Stimulated activated CD4-positive, alpha-beta T cell treated with anti-CD3 and anti-CD28 coated beads, Interleukin-12 subunit alpha, Interleukin-12 subunit beta, amount 100 ng/mL, for 24 hours (primary cell): ENCODE data around the gene TOMM20.

Experiments used
- DNase-seq, 2 experiments: peaks; one replicate each; pipeline ENCODE4 v3.0.0-alpha.2; 2020; ENCODE audit warnings: low read depth in 2 of 2

The TOMM20 gene

DNA sequence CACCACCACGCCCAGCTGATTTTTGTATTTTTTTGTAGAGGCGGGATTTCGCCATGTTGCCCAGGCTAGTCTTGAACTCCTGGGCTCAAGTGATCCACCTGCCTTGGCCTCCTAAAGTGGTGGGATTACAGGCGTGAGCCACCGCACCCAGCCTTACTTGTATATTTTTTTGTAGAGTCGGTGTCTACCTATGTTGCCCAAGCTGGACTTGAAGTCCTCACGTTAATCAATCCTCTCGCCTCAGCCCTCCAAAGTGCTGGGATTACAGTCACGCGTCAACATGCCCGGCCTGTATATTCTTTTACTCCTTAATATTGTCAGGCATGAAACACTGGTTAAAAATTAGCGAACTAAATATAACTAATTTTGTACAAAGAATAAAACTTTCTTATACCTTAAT, 5.5 kb upstream of the TOMM20 start:
- DNase-seq = no peak

DNA sequence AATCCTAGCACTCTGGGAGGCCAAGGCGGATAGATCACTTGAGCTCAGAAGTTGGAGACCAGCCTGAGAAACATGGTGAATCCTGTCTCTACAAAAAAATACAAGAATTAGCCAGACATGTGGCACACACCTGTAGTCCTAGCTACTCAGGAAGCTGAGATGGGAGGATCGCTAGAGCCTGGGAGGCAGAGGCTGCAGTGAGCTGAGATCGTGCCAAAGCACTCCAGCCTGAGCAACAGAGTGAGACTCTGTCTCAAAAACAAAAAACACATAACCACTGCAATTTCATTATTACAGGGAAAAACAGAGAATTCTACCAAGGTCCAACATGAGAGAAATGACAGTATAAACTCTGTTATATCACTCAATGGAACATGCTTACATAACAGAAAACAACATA, 4.4 kb upstream of the TOMM20 start:
- DNase-seq = no peak

DNA sequence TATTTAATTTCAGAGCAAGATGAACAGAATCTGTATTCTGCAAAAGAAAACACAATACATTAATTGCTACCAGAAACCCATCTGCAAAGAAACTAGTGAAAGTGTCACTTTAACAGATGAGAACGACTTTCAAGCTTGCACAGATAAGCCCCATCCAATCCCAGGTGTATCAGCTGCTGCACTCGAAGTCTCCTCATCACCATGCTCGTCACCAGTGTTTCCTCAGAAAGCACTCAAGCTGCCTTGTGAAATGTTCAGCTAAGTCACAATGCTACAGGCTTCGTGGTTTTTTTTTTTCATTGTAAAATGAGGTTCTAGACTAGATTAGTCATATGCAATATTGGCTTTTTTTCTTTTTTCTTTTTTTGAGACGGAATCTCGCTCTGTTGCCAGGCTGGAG, 3.3 kb upstream of the TOMM20 start:
- DNase-seq = no peak

DNA sequence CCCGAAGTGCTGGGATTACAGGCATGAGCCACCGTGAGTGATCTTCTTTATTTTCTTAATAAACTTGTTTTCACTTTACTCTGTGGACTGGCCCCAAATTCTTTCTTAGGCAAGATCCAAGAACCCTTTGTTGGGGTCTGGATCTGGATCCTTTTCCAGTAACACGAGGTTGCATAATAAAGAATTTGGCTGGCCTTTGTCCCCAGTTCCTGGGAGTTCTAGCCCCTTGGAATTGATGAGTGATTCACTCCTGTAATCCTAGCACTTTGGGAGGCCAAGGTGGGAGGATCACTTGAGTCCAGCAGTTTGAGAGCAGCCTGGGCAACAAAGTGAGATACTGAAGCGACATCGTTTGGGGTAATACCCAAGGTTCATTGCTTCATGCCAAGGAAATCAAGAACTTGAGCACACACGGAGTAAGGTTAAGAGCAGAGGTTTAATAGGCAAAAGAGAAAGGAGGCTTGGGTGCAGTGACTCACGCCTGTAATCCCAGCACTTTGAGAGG, 2.2 kb upstream of the TOMM20 start:
- DNase-seq = no peak

DNA sequence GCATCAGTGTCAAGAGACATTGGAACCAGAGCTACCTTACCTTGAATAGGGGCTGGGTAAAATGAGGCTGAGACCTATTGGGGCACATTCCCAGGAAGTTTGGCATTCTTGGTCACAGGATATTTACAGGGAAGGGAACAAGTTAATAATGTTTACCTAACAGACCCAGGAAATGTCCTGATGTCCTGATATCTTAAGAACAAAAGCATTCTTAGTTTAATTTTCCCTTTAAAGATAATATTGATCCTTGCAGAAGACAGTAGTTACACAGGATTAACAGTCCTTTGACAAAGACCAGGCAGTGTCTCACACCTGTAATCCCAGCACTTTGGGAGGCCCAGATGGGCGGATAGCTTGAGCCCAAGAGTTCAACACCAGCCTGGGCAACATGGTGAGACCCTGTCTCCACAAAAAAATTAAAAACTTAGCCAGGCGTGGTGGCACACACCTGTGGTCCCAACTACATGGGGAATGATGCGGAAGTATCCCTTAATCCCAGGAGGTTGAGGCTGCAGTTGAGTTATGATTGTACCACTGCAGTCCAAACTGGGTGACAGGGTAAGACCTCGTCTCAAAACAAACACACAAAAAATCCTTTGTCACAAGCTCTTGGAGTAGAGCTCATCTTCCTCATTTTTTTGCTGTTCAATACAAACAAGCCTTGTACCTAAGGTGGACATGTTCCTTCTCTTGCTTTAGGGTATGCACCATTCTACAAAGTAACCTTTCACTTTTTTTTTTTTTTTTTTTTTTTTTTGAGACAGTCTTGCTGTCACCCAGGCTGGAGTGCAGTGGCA, 1.3 kb upstream of the TOMM20 start:
- DNase-seq = no peak

DNA sequence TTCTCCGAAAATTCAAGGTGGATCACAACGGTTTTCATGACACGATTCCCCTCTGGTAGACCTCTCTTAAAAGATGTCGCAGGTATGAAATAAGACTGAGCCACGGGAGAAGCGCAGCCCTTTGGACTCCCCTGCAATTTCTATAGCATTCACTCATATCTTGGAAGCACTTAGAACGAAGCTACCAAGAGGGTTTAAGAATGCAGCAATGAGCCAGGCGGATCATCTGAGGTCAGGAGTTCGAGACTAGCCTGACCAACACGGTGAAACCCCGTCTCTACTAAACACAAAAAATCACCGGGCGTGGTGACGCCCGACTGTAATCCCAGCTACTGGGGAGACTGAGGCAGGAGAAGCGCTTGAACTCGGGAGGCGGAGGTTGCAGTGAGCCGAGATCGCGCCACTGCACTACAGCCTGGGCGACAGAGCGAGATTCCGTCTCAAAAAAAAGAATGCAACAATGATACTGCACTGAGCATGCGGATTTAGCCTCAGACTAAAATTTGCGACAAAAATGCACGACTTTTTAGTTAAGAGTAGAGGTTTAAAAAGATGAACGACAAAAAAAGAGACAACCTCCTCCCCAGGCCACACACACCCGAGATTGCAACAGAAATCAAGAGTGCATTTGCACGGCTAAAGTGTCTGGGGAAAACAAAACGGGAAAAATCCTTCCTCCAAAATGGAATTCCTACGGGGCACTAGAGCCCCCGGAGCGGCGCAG, 743 bp downstream of the TOMM20 start:
- no peak for DNase-seq

DNA sequence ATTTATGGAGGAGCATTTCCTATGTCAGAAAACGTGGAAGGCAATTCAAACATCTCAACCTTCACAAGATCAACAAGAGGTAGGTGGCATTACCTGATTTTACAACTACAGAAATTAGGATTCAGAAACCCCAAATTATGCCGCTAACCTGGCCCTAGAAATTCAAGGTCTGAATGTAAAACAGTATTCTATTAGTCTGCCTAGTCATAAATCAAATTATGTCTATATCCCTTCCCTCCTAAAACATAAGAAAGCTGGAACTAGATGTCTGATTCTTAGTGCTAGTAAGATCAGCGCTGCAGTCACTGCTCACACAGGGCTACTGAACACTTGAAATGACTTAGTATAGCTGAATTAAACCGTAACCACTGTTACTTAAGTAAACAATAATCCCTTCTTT, 1.4 kb downstream of the TOMM20 start:
- no peak for DNase-seq

DNA sequence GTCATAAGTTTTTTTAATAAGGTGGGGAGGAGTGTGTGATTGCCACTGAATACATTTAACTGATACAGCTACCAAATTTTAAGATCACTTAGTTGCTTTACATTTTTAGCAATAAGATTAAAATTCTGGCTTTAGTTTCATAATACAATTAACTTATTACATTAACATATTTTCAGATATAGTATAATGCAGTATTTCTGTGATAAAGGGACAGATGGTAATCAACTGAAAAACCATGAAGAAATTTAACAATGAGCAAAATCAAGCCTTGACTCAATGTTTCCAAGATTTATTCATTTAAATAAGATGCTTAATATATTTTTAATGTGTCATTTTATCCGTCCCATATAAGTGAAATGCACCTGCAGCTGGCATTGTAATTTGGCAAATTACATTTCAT, 4.0 kb downstream of the TOMM20 start:
- DNase-seq = no peak

DNA sequence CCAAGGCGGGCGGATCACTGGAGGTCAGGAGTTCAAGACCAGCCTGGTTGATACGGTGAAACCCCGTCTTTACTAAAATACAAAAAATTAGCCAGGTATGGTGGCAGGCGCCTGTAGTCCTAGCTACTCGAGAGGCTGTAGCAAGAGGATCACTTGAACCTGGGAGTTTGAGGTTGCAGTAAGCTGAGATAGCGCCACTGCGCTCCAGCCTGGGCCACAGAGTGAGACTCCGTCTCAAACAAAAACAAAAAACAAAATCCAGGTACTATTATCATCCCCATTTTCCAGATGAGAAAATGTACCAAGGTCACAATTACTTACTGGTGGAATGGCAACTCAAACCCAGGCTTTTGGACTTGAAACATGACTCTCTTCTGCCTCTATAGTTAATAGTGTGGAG, 4.5 kb downstream of the TOMM20 start:
- no peak for DNase-seq

DNA sequence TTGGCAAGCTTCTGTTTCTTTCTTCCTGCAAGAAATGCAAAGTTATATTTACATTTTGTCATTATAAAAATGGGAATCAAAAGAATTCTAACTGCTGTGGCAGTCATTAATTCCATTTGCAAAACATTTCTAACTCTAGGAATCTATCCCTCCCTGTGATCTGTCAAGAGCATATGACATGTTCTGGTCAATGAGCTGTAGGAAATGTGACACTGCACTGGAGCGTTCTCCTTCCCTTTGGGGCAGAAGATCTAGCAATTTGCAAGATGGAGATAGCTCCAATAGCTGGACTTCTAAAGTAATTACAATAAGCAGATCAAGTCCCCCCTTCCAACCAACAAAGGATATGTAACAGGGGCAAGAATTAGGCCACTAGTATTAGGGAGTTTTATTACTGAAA, 6.3 kb downstream of the TOMM20 start:
- no peak for DNase-seq

DNA sequence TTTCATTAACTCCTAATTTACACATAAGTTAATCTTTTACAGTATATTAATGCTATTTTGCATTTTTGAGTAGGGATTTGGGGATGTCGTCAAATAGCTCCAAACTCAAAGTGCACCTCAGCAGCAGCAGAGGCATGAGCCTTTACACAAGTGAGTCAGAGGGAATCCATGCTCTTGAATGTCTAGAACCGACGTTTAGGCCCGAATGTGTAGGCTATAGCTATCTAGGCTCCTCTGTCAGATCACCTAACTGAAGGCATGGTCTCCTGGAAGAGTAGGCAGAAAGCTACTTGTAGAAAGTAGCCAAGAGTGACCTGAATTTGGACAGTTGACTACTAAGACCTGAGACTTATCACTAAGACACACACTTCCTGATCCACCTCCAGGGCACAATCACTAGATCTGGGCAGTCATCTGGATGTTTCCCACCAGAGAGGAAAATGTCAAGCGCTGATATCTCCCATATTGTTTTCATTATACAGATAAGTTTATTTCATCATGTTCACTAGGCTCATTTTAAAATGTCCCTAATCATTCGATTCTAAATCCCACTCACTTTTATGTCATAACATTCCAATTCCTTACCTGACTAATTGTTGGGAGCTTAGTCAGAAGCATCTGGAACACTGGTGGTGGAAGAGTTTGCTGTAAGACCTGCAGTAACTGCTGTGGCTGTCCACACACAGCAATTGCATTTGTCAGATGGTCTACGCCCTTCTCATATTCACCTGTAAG, 15.3 kb downstream of the TOMM20 start:
- no peak for DNase-seq

DNA sequence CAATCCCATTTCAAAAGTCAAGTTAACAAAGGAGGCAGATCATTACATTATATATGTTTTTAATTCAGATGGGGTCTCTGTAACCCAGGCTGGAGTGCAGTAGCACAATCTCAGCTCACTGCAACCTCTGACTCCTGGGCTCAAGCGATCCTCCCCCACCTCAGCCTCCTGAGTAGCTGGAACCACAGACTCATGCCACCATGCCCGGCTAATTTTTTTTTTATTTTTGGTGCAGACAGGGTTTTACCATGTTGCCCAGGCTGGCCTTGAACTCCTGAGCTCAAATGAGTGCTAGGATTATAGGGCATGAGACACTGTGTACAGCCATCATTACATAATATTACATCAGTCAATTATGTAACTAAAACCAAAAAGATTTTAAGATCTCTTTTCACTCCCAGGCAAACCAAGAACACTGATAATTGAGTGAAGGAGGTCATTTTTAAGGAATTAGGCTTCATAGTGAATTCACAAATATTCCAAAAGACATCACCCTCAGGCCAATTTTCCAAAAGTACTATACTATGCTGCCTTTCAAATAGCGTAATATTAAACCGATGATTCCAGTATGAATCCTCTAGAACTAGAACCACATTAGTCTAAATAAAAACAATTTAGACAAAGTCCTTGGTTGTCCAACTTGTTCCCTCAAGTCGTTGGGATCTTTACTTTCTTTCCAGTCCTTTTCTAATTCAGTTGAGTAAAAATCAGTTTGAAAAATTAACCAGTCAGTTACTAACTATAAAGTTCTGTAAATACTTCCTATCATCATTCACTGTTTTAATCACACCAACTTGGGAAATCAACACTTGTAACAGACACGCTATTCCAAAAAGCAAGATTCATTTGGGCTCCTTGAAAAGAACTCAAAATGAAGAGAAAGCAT, 16.1 kb downstream of the TOMM20 start:
- DNase-seq = no peak

DNA sequence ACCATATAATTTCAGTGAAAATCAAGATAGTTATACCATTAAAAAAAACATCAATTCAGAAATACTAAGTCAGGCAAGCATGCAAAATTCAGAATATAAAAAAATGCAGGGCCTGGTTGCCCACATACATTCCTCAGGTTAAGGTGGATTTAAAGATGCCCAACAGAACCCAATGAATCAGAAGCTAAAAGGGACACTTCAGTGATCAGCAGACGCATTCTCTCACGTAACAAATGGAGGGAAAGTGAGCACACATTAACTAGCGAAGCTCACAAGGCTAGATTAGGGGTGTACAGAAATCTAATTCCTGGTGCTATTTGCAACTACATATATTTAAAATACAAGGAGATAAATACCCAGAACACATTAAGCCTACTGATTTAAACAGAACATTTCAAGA, 17.5 kb downstream of the TOMM20 start:
- no peak for DNase-seq

DNA sequence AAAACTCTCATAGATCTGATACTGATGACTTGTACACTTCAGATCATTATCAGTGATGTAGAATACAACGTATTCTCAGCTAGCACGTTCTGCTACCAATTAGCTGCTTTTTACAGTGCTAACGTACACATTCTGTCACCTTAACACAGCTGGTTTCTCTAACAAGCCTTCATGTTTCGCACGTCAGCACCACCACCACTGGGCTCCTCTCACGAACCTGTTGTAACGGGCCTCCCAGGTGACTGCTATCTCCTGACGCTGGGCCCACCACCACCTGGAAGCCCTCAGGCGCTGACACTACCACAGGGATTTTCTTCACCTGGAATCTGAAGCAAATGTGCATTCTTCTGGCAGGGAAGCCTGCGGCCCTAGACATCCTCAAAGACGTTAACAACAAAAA, 19.8 kb downstream of the TOMM20 start:
- no peak for DNase-seq

DNA sequence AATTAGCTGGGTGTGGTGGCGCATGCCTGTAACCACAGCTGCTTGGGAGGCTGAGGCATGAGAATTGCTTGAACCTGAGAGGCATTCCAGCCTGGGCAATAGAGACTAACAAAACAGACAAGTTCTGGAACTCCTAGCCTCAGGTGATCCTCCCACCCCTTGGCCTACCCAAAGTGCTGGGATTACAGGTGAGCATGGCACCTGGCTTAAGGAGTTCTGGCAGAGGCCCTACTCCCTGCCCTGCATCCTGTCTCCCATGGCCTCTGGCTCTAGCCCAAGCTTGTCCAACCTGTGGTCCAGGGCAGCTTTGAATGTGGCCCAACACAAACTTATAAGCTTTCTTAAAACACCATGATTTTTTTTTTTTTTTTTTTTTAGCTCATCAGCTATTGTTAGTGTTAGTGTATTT, 20.4 kb downstream of the TOMM20 start:
- no peak for DNase-seq

DNA sequence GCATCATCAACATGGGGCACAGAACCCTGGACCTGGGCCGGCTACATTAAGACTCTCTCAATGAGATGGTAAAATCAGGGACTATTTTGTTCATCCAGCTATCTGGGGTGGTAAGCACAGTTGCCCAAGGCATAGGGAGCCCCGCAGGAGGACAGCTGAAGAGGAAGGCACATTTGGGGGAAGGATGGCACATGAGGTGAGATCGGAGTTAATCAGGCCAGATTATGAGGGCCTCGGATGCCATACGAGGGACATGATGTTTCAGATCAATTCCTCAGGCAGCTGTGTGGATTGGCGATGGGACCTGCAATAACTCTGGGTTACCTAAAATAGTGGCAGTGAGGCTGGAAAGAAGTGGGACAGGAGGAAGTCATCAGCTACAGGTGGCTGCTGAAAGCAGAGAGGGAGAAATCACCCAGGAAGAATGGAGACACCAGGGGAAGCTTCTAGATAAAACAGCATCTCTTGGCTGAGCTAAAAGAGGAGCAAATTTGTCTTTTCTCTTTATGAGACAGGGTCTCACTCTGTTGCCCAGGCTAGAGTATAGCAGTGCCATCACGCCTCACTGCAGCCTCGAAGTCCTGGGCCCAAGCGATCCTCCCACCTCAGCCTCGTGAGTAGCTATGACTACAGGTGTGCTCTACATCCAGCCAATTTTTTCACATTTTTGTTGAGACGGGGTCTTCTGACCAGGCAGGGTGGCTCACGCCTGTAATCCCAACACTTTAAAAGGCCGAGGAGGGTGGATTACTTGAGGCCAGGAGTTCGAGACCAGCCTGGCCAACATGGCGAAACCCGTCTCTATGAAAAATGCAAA, 21.1 kb downstream of the TOMM20 start:
- no peak for DNase-seq

DNA sequence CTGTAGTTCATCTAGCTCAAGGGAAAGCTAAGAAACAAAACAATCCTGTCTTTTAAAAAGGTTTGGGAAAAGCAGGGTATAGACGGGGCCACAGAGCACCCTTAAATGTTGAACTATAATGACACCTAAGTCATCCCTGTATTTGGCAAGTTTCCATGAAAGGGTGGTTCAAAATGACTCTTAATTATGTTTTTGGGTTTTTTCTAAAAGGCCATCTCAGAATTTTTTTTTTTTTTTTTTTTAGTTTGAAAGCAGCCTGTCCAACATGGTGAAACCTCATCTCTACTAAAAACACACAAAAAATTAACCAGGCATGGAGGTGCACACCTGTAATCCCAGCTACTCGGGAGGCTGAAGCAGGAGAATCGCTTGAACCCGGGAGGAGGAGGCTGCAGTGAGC, 22.2 kb downstream of the TOMM20 start:
- DNase-seq = no peak

DNA sequence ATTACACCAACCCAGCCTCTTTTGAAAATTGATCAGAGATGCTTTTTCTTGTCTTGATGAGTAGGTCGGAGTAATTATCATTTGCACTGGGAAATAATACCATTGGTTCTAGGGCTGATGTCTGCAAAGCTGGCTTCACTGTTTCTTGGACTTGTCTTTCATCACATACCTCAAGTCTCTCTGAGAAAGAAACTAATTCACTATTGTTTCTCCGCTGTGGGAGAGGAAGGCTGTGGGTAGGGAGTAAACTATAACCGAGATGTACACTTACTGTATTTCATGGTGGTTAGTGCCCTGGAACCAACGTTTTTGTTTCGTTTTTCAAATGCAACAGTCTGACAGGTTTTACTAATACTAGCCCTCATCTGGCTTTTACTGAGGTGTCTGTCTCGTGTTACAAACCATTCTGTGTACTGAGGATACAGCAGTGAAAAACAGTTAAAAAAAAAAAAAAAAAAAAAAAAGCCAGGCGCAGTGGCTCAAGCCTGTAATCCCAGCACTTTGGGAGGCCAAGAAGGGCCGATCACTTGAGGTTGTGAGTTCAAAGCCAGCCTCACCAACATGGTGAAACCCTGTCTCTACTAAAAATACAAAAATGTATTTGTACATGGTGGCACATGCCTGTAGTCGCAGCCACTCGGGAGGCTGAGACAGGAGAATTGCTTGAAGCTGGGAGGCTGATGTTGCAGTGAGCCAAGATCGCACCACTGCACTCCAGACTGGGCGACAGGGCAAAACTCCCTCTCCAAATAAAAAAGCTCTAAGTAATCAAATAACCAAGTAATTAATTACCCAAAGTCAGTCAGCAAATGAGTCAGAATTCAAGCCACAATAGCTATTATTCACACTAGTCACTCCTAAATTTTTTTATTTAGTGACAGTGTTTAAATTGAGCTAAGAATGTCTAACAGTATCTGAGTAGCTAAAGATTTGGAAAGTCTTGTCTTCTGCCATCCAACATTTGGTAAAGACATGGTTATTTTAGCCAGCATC, 23.3 kb downstream of the TOMM20 start:
- no peak for DNase-seq

DNA sequence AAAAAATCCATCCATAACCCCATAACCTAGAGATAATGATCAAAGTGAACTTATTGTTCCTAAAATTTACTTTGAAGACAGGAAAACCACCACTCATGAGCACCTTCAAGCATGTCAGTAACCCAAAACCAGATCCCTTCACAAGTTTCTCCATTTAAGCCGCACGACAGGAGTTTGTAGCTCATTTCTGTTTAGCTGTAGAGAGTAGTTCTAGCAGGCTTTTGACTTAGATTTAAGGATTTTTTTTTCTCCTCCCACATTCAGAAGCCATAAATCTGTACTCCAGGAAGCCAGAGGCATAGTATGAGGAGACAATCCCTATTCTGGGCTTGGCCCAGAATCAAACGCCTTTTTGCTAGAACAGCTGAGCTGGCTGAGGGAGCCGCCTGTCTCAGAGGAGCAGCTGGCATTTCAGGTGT, 25.6 kb downstream of the TOMM20 start:
- no peak for DNase-seq

DNA sequence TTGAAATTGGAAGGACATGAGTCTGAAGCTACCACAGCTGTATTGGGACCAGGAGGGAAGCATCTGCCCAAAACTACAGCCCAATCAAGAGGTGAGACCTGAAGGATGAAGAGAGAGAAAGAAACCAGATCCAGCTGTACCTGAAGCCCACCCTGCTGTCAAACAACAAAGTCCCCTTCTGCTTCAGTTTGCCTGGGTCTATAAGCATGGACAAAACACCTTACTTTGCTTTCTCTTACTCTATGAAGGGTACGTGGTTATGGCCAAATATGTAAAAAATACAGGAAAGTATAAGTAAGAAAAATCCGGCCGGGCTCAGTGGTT, 26.4 kb downstream of the TOMM20 start:
- DNase-seq = no peak
